ENCODE measurements around the gene POLR2L. TPM values are rescaled to one million over a fixed set of nuclear protein-coding genes. Genes with fewer than 3 reads are reported as not detected.

The POLR2L gene
- total and polyA plus RNA-seq, 2 experiments from 2014 or later = 113 to 804 TPM

- no peaks in the 10 kb centered on the region for H4K20me1 ChIP-seq (ENCODE audit: insufficient read depth)
- H3K4me3 ChIP-seq = no peak overlapping the region
- H3K4me1 ChIP-seq (ENCODE audit: insufficient read depth) = peaks cover 16% of the 10 kb centered on the region; the same call in 1 of the 2 replicates
- peaks cover 17% of the 10 kb centered on the region for H3K36me3 ChIP-seq (ENCODE audit: low read depth)
- 90 to 91% methylated on average over 9 of the region's 9 CpGs for WGBS, 2 experiments (ENCODE audit: low coverage in 1 of 2, low lambda C conversion rate in 2 of 2, missing lambda C conversion rate in 2 of 2)
- H3F3A ChIP-seq (ENCODE audit: insufficient read depth) = peaks cover 21% of the 10 kb centered on the region
- no peak overlapping the region for H3K27ac ChIP-seq
- no peak for TF ChIP-seq EZH2 (IDR thresholded peaks at IDR 0.05; ENCODE audit: insufficient read depth, poor library complexity, severe bottlenecking)
- no peak for TF ChIP-seq EZH2phosphoT487 (IDR thresholded peaks at IDR 0.05; ENCODE audit: insufficient read depth, low read depth)
- peaks cover 73% of the 10 kb centered on the region for H3K79me2 ChIP-seq (ENCODE audit: insufficient read depth)
- H2AFZ ChIP-seq = no peak overlapping the region
- 0 out of 2 replicates have a peak overlapping the region, but pooled peaks have one; percentile 5 for H3K9ac ChIP-seq
- H3K9me2 ChIP-seq (ENCODE audit: insufficient read depth) = no peaks in the 10 kb centered on the region
- DNase-seq = no peak
- H3K9me3 ChIP-seq (ENCODE audit: low read depth) = no peaks in the 10 kb centered on the region
- H3K27me3 ChIP-seq (replicated peaks; ENCODE audit: insufficient read depth) = no peaks in the 10 kb centered on the region
- in situ Hi-C loops (cut with MboI) = no loop called here
- H3K4me2 ChIP-seq (ENCODE audit: unreplicated experiment) = no peak overlapping the region
Measured at GRCh38 chr11:836700-837099, 5.6 kb downstream of the POLR2L start.

GRCh38 chr11:836274-836673 lies 6.1 kb downstream of the POLR2L start:
- peaks cover 69% of the 10 kb centered on the region for H3K79me2 ChIP-seq (ENCODE audit: insufficient read depth)
- no peak overlapping the region for H3K27ac ChIP-seq
- 90 to 93% methylated on average over 12 to 13 of the region's 14 CpGs for WGBS, 2 experiments (ENCODE audit: low coverage in 1 of 2, low lambda C conversion rate in 2 of 2, missing lambda C conversion rate in 2 of 2)
- TF ChIP-seq EZH2phosphoT487 (IDR thresholded peaks at IDR 0.05; ENCODE audit: insufficient read depth, low read depth) = no peak
- TF ChIP-seq EZH2 (IDR thresholded peaks at IDR 0.05; ENCODE audit: insufficient read depth, poor library complexity, severe bottlenecking) = no peak
- H3K36me3 ChIP-seq (ENCODE audit: low read depth) = peaks cover 17% of the 10 kb centered on the region
- H3K9me3 ChIP-seq (ENCODE audit: low read depth) = no peaks in the 10 kb centered on the region
- DNase-seq = no peak
- H3K27me3 ChIP-seq (replicated peaks; ENCODE audit: insufficient read depth) = no peaks in the 10 kb centered on the region
- H3K4me1 ChIP-seq (ENCODE audit: insufficient read depth) = peaks cover 17% of the 10 kb centered on the region; the same call in 1 of the 2 replicates
- H3K4me3 ChIP-seq = no peak overlapping the region
- H3K9me2 ChIP-seq (ENCODE audit: insufficient read depth) = no peaks in the 10 kb centered on the region
- H3K4me2 ChIP-seq (ENCODE audit: unreplicated experiment) = no peak overlapping the region
- H3K9ac ChIP-seq = no peak overlapping the region
- in situ Hi-C loops (cut with MboI) = no loop called here
- no peaks in the 10 kb centered on the region for H4K20me1 ChIP-seq (ENCODE audit: insufficient read depth)
- H3F3A ChIP-seq (ENCODE audit: insufficient read depth) = peaks cover 21% of the 10 kb centered on the region
- H2AFZ ChIP-seq = no peak overlapping the region

- H3K27me3 ChIP-seq (replicated peaks; ENCODE audit: insufficient read depth) = no peaks in the 10 kb centered on the region
Measured at GRCh38 chr11:834371-835316, 7.7 kb downstream of the POLR2L start.

GRCh38 chr11:833849-834311 lies 8.4 kb downstream of the POLR2L start:
- H3K27me3 ChIP-seq (replicated peaks; ENCODE audit: insufficient read depth) = no peaks in the 10 kb centered on the region
- DNase-seq = peak; percentile 62
- peaks cover 8% of the 10 kb centered on the region; the same call in 1 of the 2 replicates for H3F3A ChIP-seq (ENCODE audit: insufficient read depth)
- H4K20me1 ChIP-seq (ENCODE audit: insufficient read depth) = no peaks in the 10 kb centered on the region
- H2AFZ ChIP-seq = no peak overlapping the region
- H3K4me1 ChIP-seq (ENCODE audit: insufficient read depth) = peaks cover 14% of the 10 kb centered on the region; the same call in 1 of the 2 replicates
- whole genome bisulfite sequencing, 2 experiments (ENCODE audit: low coverage in 1 of 2, low lambda C conversion rate in 2 of 2, missing lambda C conversion rate in 2 of 2) = 2 to 5% methylated on average over 8 to 9 of the region's 9 CpGs
- H3K9me2 ChIP-seq (ENCODE audit: insufficient read depth) = no peaks in the 10 kb centered on the region
- peak overlapping the region; percentile 81 for H3K4me2 ChIP-seq (ENCODE audit: unreplicated experiment)
- peak overlapping the region; percentile 97 for H3K9ac ChIP-seq
- peak overlapping the region; percentile 98 for H3K27ac ChIP-seq
- H3K36me3 ChIP-seq (ENCODE audit: low read depth) = peaks cover 3% of the 10 kb centered on the region; the same call in 1 of the 2 replicates
- peaks cover 45% of the 10 kb centered on the region for H3K79me2 ChIP-seq (ENCODE audit: insufficient read depth)
- in situ Hi-C loops (cut with MboI) = no loop called here
- peak overlapping the region; percentile 92 for H3K4me3 ChIP-seq
- TF ChIP-seq EZH2phosphoT487 (IDR thresholded peaks at IDR 0.05; ENCODE audit: insufficient read depth, low read depth) (no peak), EZH2 (IDR thresholded peaks at IDR 0.05; ENCODE audit: insufficient read depth, poor library complexity, severe bottlenecking) (no peak)
- no peaks in the 10 kb centered on the region for H3K9me3 ChIP-seq (ENCODE audit: low read depth)

More at GRCh38 chr11:834371-835316, 7.7 kb downstream of the POLR2L start:
- peak overlapping the region; percentile 81 for H3K4me2 ChIP-seq (ENCODE audit: unreplicated experiment)
- in situ Hi-C loops (cut with MboI) = no loop called here
- peak; percentile 92 for DNase-seq
- H3K79me2 ChIP-seq (ENCODE audit: insufficient read depth) = peaks cover 52% of the 10 kb centered on the region
- peaks cover 13% of the 10 kb centered on the region for H3F3A ChIP-seq (ENCODE audit: insufficient read depth)
- H3K9ac ChIP-seq = peak overlapping the region; percentile 97
- 3 to 5% methylated on average over 23 to 24 of the region's 31 CpGs for WGBS, 2 experiments (ENCODE audit: low coverage in 1 of 2, low lambda C conversion rate in 2 of 2, missing lambda C conversion rate in 2 of 2)
- peak overlapping the region; percentile 98 for H3K27ac ChIP-seq
- H3K9me2 ChIP-seq (ENCODE audit: insufficient read depth) = no peaks in the 10 kb centered on the region
- no peak overlapping the region for H2AFZ ChIP-seq
- TF ChIP-seq EZH2phosphoT487 (IDR thresholded peaks at IDR 0.05; ENCODE audit: insufficient read depth, low read depth) = no peak
- peaks cover 15% of the 10 kb centered on the region; the same call in 1 of the 2 replicates for H3K4me1 ChIP-seq (ENCODE audit: insufficient read depth)
- no peaks in the 10 kb centered on the region for H3K9me3 ChIP-seq (ENCODE audit: low read depth)
- no peaks in the 10 kb centered on the region for H4K20me1 ChIP-seq (ENCODE audit: insufficient read depth)
- peaks cover 9% of the 10 kb centered on the region for H3K36me3 ChIP-seq (ENCODE audit: low read depth)
- H3K4me3 ChIP-seq = peak overlapping the region; percentile 92

Measured in GM23248 (cell line).